ENCODE results near the gene IGF1R.

- TF ChIP-seq, protein P1, sequence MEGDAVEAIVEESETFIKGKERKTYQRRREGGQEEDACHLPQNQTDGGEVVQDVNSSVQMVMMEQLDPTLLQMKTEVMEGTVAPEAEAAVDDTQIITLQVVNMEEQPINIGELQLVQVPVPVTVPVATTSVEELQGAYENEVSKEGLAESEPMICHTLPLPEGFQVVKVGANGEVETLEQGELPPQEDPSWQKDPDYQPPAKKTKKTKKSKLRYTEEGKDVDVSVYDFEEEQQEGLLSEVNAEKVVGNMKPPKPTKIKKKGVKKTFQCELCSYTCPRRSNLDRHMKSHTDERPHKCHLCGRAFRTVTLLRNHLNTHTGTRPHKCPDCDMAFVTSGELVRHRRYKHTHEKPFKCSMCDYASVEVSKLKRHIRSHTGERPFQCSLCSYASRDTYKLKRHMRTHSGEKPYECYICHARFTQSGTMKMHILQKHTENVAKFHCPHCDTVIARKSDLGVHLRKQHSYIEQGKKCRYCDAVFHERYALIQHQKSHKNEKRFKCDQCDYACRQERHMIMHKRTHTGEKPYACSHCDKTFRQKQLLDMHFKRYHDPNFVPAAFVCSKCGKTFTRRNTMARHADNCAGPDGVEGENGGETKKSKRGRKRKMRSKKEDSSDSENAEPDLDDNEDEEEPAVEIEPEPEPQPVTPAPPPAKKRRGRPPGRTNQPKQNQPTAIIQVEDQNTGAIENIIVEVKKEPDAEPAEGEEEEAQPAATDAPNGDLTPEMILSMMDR (IDR thresholded peaks at IDR 0.05; ENCODE audit: insufficient read depth, low read length, poor library complexity, severe bottlenecking), result no peak
- TF ChIP-seq EZH2phosphoT487 (conservative IDR thresholded peaks at IDR 0.05; ENCODE audit: low read length), result no peak
These were observed 191.7 kb downstream of the IGF1R start for GRCh38 chr15:98840053-98840452.
